ENCODE results near the gene ZNF213.

The ZNF213 gene

GRCh38 chr16:3148256-3149192, 13.7 kb downstream of the ZNF213 start:
- peaks cover 36% of the 10 kb centered on the region for H3K4me1 Mint-ChIP-seq

GRCh38 chr16:3149193-3149530, 14.3 kb downstream of the ZNF213 start:
- H3K4me3 Mint-ChIP-seq: peak overlapping the region; percentile 84 to 98
- DNase-seq: no peak
- H3K27ac Mint-ChIP-seq: peak overlapping the region in 1 of 2 donors; percentile 87

More at GRCh38 chr16:3148256-3149192, 13.7 kb downstream of the ZNF213 start:
- no peak for ATAC-seq
- Mint-ChIP-seq H3K4me3 (peak overlapping the region; percentile 84 to 98), H3K27ac (no peak overlapping the region), H3K27me3 (no peaks in the 10 kb centered on the region), H3K9me3 (no peaks in the 10 kb centered on the region)
- no peak for DNase-seq

GRCh38 chr16:3149630-3150345, 15.0 kb downstream of the ZNF213 start:
- Mint-ChIP-seq H3K4me3 (peak overlapping the region; percentile 84 to 98), H3K27me3 (no peaks in the 10 kb centered on the region), H3K27ac (peak overlapping the region; percentile 67 to 83), H3K9me3 (peaks cover 0 to 10% of the 10 kb centered on the region in 2 donors), H3K4me1 (peaks cover 36% of the 10 kb centered on the region)
- peak; percentile 38 for ATAC-seq
- DNase-seq: peak; percentile 69 to 73

More at GRCh38 chr16:3149193-3149530, 14.3 kb downstream of the ZNF213 start:
- no peak for ATAC-seq
- Mint-ChIP-seq H3K27me3 (no peaks in the 10 kb centered on the region), H3K9me3 (peaks cover 0 to 3% of the 10 kb centered on the region in 2 donors), H3K4me1 (peaks cover 36% of the 10 kb centered on the region)

- ATAC-seq (peak; percentile 86), DNase-seq (peak; percentile 99 to 100)
- peak overlapping the region; percentile 90 to 99 for H3K27ac Mint-ChIP-seq
- H3K27me3 Mint-ChIP-seq: no peaks in the 10 kb centered on the region
- H3K4me3 Mint-ChIP-seq: peak overlapping the region; percentile 88 to 98
- peaks cover 0 to 18% of the 10 kb centered on the region in 2 donors for H3K9me3 Mint-ChIP-seq
- H3K4me1 Mint-ChIP-seq: peaks cover 36% of the 10 kb centered on the region
Measured at GRCh38 chr16:3150346-3151218, 15.8 kb downstream of the ZNF213 start.

- H3K9me3 Mint-ChIP-seq: peaks cover 0 to 18% of the 10 kb centered on the region in 2 donors
- ATAC-seq: no peak
- DNase-seq: peak in 1 of 2 donors; percentile 51
- peak overlapping the region; percentile 82 to 90 for H3K4me3 Mint-ChIP-seq
- peaks cover 2% of the 10 kb centered on the region for H3K27me3 Mint-ChIP-seq
- H3K27ac Mint-ChIP-seq: peak overlapping the region; percentile 75 to 99
- H3K4me1 Mint-ChIP-seq: peaks cover 37% of the 10 kb centered on the region
Measured at GRCh38 chr16:3152027-3152276, 17.1 kb downstream of the ZNF213 start.

- Mint-ChIP-seq H3K4me3 (peak overlapping the region; percentile 82 to 90), H3K9me3 (peaks cover 0 to 18% of the 10 kb centered on the region in 2 donors), H3K27ac (peak overlapping the region; percentile 75 to 99), H3K27me3 (peaks cover 7% of the 10 kb centered on the region), H3K4me1 (peaks cover 42% of the 10 kb centered on the region)
- ATAC-seq: peak; percentile 44
- DNase-seq: peak; percentile 84 to 90
Measured at GRCh38 chr16:3152277-3152990, 17.6 kb downstream of the ZNF213 start.

GRCh38 chr16:3152991-3153368, 18.2 kb downstream of the ZNF213 start:
- DNase-seq (no peak), ATAC-seq (no peak)
- Mint-ChIP-seq H3K27me3 (peaks cover 12% of the 10 kb centered on the region), H3K4me1 (peaks cover 48% of the 10 kb centered on the region), H3K9me3 (peaks cover 0 to 18% of the 10 kb centered on the region in 2 donors), H3K4me3 (peak overlapping the region; percentile 82 to 90), H3K27ac (peak overlapping the region; percentile 75 to 99)

- no peak overlapping the region for H3K4me3 Mint-ChIP-seq
- peaks cover 14% of the 10 kb centered on the region for H3K27me3 Mint-ChIP-seq
- DNase-seq (no peak), ATAC-seq (no peak)
- H3K9me3 Mint-ChIP-seq: peaks cover 0 to 18% of the 10 kb centered on the region in 2 donors
- peaks cover 52% of the 10 kb centered on the region for H3K4me1 Mint-ChIP-seq
- H3K27ac Mint-ChIP-seq: no peak overlapping the region
Measured at GRCh38 chr16:3155181-3155580, 20.4 kb downstream of the ZNF213 start.

GRCh38 chr16:3155972-3156371, 21.1 kb downstream of the ZNF213 start:
- Mint-ChIP-seq H3K4me3 (no peak overlapping the region), H3K9me3 (peaks cover 0 to 18% of the 10 kb centered on the region in 2 donors), H3K4me1 (peaks cover 48% of the 10 kb centered on the region), H3K27ac (no peak overlapping the region), H3K27me3 (peaks cover 14% of the 10 kb centered on the region)
- no peak for DNase-seq
- no peak for ATAC-seq

- Mint-ChIP-seq H3K27ac (peak overlapping the region; percentile 50 to 84), H3K4me3 (peak overlapping the region; percentile 93), H3K9me3 (peaks cover 0 to 18% of the 10 kb centered on the region in 2 donors), H3K4me1 (peaks cover 37% of the 10 kb centered on the region), H3K27me3 (peaks cover 14% of the 10 kb centered on the region)
- ATAC-seq: peak; percentile 33
- DNase-seq: peak; percentile 53 to 70
Measured at GRCh38 chr16:3157229-3158025, 22.6 kb downstream of the ZNF213 start.

- Mint-ChIP-seq H3K4me1 (peaks cover 32% of the 10 kb centered on the region), H3K9me3 (peaks cover 0 to 18% of the 10 kb centered on the region in 2 donors), H3K27ac (peak overlapping the region; percentile 50 to 84), H3K27me3 (peaks cover 14% of the 10 kb centered on the region), H3K4me3 (peak overlapping the region; percentile 93)
- ATAC-seq (peak; percentile 22), DNase-seq (no peak)
Measured at GRCh38 chr16:3158026-3158509, 23.2 kb downstream of the ZNF213 start.

- H3K9me3 Mint-ChIP-seq: peaks cover 0 to 18% of the 10 kb centered on the region in 2 donors
- peak overlapping the region; percentile 75 to 97 for H3K27ac Mint-ChIP-seq
- peak overlapping the region; percentile 93 for H3K4me3 Mint-ChIP-seq
- ATAC-seq (peak; percentile 83), DNase-seq (peak; percentile 77 to 85)
- peaks cover 36% of the 10 kb centered on the region for H3K4me1 Mint-ChIP-seq
- H3K27me3 Mint-ChIP-seq: peaks cover 14% of the 10 kb centered on the region
Measured at GRCh38 chr16:3158510-3159314, 23.9 kb downstream of the ZNF213 start.
